Measurements from ENCODE around the gene MPPED2.

Gene MPPED2

GRCh38 chr11:30462421-30462820, 123.7 kb downstream of the MPPED2 start:
- Histone ChIP-seq H3K27ac (no peak overlapping the region), H3K4me3 (no peak overlapping the region)

GRCh38 chr11:30459821-30460220, 126.3 kb downstream of the MPPED2 start:
- Histone ChIP-seq H3K4me3 (no peak overlapping the region), H3K27ac (no peak overlapping the region)

GRCh38 chr11:30459306-30459705, 126.8 kb downstream of the MPPED2 start:
- no peak overlapping the region for H3K4me3 ChIP-seq
- no peak overlapping the region for H3K27ac ChIP-seq

GRCh38 chr11:30458541-30458940, 127.6 kb downstream of the MPPED2 start:
- no peak overlapping the region for H3K4me3 ChIP-seq
- H3K27ac ChIP-seq: no peak overlapping the region

GRCh38 chr11:30457087-30457486, 129.1 kb downstream of the MPPED2 start:
- no peak overlapping the region for H3K27ac ChIP-seq
- no peak overlapping the region for H3K4me3 ChIP-seq

GRCh38 chr11:30455025-30455424, 131.1 kb downstream of the MPPED2 start:
- H3K27ac ChIP-seq: no peak overlapping the region
- H3K4me3 ChIP-seq: no peak overlapping the region

GRCh38 chr11:30454541-30454940, 131.6 kb downstream of the MPPED2 start:
- Histone ChIP-seq H3K27ac (no peak overlapping the region), H3K4me3 (no peak overlapping the region)

- Histone ChIP-seq H3K27ac (no peak overlapping the region), H3K4me3 (no peak overlapping the region)
Measured at GRCh38 chr11:30454111-30454510, 132.0 kb downstream of the MPPED2 start.

GRCh38 chr11:30453705-30454104, 132.4 kb downstream of the MPPED2 start:
- no peak overlapping the region for H3K27ac ChIP-seq
- H3K4me3 ChIP-seq: no peak overlapping the region

GRCh38 chr11:30452842-30453241, 133.3 kb downstream of the MPPED2 start:
- no peak overlapping the region for H3K4me3 ChIP-seq
- no peak overlapping the region for H3K27ac ChIP-seq

GRCh38 chr11:30452114-30452513, 134.0 kb downstream of the MPPED2 start:
- Histone ChIP-seq H3K27ac (no peak overlapping the region), H3K4me3 (no peak overlapping the region)

- Histone ChIP-seq H3K27ac (no peak overlapping the region), H3K4me3 (no peak overlapping the region)
Measured at GRCh38 chr11:30451626-30452025, 134.5 kb downstream of the MPPED2 start.

- H3K27ac ChIP-seq: no peak overlapping the region
Measured at GRCh38 chr11:30451167-30451566, 135.0 kb downstream of the MPPED2 start.

GRCh38 chr11:30447058-30447640, 139.0 kb downstream of the MPPED2 start:
- Histone ChIP-seq H3K4me3 (no peak overlapping the region), H3K27ac (no peak overlapping the region)

More at GRCh38 chr11:30451167-30451566, 135.0 kb downstream of the MPPED2 start:
- no peak overlapping the region for H3K4me3 ChIP-seq

- H3K27ac ChIP-seq: no peak overlapping the region
- no peak overlapping the region for H3K4me3 ChIP-seq
Measured at GRCh38 chr11:30446520-30446919, 139.6 kb downstream of the MPPED2 start.

- no peak overlapping the region for H3K4me3 ChIP-seq
- no peak overlapping the region for H3K27ac ChIP-seq
Measured at GRCh38 chr11:30445056-30445455, 141.1 kb downstream of the MPPED2 start.

- Histone ChIP-seq H3K27ac (no peak overlapping the region), H3K4me3 (no peak overlapping the region)
Measured at GRCh38 chr11:30440510-30440909, 145.6 kb downstream of the MPPED2 start.

GRCh38 chr11:30436801-30437200, 149.4 kb downstream of the MPPED2 start:
- Histone ChIP-seq H3K4me3 (no peak overlapping the region), H3K27ac (no peak overlapping the region)

GRCh38 chr11:30435488-30435887, 150.7 kb downstream of the MPPED2 start:
- Histone ChIP-seq H3K4me3 (no peak overlapping the region), H3K27ac (no peak overlapping the region)

GRCh38 chr11:30434901-30435300, 151.3 kb downstream of the MPPED2 start:
- no peak overlapping the region for H3K27ac ChIP-seq

GRCh38 chr11:30433831-30434230, 152.3 kb downstream of the MPPED2 start:
- Histone ChIP-seq H3K27ac (no peak overlapping the region), H3K4me3 (no peak overlapping the region)

More at GRCh38 chr11:30434901-30435300, 151.3 kb downstream of the MPPED2 start:
- no peak overlapping the region for H3K4me3 ChIP-seq

- Histone ChIP-seq H3K4me3 (no peak overlapping the region), H3K27ac (no peak overlapping the region)
Measured at GRCh38 chr11:30432716-30433115, 153.4 kb downstream of the MPPED2 start.
